HG02870 (cell line): Measurements from ENCODE around the gene ZNF605.
A peak's percentile ranks its signal among the peaks of the same experiment; 100 is the strongest.
"Not testable (repeated sequence)": the region's sequence is repeated elsewhere in the genome, so short reads cannot be mapped to it uniquely, and the experiment has no call there.

Experiments
- ATAC-seq: cut with Tn5 transposase; IDR thresholded peaks from one replicate; pipeline ENCODE4 v1.9.1; 2021; ENCODE audit warnings: mild to moderate bottlenecking, moderate library complexity; ENCODE audit not compliant: unreplicated experiment

ZNF605 gene

DNA sequence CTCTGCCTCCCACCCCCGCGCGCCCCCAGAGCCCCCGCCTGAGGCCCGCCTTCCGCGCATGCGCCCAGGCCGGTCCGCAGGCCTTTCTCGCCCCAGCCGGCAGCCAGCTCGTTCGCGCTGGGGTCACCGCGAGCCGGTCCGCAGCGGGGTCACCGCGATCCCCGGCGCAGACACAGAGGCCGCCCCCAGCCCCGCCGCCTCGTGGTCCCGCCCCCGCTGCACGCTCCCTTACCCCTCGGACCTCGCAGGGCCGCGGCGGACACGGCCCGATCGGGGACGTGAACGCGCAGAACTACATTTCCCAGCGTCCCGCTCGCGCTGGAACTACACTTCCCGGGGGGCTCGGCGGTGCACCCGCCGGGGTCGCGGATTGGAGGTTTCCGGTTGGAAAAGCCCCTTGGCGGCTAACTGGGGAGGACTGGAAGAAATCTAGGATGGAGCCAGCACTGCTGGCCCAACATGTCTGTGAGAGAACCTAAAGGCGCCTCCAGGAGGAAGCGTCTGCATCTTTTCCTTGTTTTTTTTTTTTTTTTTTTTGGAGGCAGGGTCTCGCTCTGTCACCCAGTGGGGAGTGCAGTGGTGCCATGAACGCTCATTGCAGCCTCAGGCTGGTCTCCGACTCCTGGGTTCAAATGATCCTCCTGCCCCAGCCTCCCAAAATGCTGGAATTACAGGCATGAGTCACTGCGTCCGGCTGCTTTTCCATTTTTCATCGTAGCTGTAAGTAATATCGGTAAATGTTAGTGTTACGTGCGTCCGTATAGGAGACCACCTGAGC lies at the start of gene ZNF605:
Gene ZNF605, minus strand, starts transcription at position 296 of the 778 bp plus-strand sequence. CDS start 10,671 bp downstream, outside the sequence.
- ATAC-seq, result peak; percentile 93

DNA sequence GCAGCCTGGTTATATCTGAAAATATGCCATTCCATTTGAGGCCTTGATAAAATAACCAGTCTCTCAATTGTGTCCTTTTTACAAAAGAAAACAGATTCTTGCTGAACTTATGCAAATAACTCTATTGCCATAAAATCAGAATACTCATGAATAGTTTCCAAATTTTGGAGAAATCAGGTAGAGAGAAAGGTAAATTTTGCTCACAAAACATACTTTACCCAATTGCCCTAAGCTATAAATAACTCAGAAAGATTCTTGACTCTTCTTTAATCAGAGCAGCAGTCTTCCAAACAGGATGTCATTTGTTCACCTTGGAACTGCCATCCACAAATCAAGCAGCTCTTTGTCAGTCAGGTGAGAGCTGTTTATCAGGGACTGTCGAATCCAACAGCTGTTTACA lies 42.6 kb upstream of the ZNF605 start:
- ATAC-seq, result no peak

GRCh38 chr12:132986885-132987225 lies 30.7 kb upstream of the ZNF605 start:
- ATAC-seq, result no peak

- ATAC-seq, result peak; percentile 91
Observed at GRCh38 chr12:132986001-132986884, 30.1 kb upstream of the ZNF605 start, which contains the start of gene ZNF26. Gene ZNF26 (plus strand): TSS chr12:132986367. CDS start chr12:132986841, 474 bp downstream.

DNA sequence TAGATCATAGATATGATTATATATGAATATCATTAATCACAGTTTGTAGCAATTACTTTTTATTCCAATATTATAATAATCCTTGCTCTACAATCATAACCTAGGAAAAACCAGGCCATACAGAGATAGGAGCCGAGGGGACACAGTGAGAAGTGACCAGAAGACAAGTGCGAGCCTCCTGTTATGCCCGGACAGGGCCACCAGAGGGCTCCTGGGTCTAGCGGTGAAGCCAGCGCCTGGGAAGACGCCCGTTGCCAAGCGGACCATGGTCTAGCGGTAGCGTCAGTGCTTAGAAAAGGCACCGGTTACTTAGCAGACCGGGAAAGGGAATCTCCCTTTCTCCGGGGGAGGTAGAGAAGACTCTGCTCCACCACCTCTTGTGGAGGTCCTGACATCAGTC lies 20.8 kb upstream of the ZNF605 start:
- ATAC-seq, result not testable (repeated sequence)

GRCh38 chr12:132972374-132972773 lies 16.3 kb upstream of the ZNF605 start:
- ATAC-seq, result no peak

- no peak for ATAC-seq
Observed at GRCh38 chr12:132967736-132968135, 11.6 kb upstream of the ZNF605 start.

DNA sequence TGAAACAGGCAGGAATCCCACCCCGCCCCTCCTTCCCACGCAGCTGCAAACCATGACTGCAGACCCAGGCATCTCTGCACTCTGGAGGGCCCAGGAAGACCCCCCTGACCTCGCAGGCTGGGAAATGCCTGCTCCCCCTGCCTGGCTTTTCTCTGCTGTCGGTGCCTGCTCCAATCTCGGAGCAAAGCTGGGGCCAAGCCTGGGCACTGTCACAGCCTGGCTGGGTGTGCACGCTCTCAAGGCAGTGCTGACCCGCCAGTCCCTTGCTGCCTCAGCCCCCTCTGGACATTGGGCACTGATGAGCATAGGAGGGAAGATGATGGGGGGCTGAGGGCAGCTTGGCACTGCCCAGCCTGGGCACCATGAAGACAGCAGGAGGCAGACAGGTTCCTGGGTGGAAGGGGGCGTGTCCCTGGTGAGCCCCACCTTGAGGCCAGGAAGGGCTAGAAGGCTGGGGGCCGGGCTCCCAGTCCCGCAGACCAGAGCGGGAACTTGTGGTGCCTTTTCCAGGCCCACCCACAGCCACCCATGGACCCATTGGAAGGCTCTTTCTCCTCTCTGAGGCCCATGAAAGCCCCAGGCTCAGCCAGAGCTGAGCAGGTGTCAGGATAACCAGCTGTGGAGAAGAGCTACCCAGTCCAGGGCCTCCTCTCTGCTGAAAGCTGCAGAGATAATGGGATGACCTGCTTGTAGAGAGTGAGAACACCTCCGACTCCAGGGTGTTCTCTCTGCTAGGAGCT lies 10.7 kb upstream of the ZNF605 start:
- ATAC-seq, result no peak

DNA sequence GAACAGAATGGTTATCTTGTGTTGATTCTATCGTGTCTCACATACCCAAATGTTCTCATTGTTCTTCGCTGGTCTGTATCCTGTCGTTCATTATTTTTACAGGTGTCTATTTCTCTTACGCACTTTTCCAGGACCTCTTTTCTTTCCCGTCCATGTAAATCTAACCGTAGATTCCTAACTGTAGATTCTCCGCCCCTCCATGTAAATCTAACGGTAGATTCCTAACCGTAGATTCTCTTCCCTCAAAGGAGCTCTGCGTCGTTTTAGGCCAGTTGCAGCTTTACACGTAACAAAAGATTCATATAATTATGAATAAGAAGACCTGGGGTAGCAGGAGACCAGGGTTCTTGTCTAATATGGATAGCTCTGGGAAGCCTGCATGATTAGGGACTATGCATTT lies 9.7 kb upstream of the ZNF605 start:
- no peak for ATAC-seq

- ATAC-seq, result not testable (repeated sequence)
Observed at GRCh38 chr12:132963947-132964346, 7.8 kb upstream of the ZNF605 start.

DNA sequence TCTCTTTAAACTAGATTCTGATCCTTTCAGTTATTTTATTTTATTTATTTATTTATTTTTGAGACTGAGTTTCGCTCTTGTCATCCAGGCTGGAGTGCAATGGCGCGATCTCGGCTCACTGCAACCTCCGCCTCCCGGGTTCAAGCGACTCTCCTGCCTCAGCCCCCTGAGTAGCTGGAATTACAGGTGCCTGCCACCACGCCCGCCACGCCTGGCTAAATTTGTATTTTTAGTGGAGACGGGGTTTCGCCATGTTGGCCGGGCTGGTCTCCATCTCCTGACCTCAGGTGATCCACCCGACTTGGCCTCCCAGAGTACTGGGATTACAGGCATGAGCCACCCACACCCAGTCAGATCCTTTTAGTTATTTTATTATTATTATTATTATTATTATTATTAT lies 5.7 kb upstream of the ZNF605 start:
- ATAC-seq, result not testable (repeated sequence)

GRCh38 chr12:132955094-132956010 lies 754 bp downstream of the ZNF605 start:
- ATAC-seq, result peak; percentile 12

DNA sequence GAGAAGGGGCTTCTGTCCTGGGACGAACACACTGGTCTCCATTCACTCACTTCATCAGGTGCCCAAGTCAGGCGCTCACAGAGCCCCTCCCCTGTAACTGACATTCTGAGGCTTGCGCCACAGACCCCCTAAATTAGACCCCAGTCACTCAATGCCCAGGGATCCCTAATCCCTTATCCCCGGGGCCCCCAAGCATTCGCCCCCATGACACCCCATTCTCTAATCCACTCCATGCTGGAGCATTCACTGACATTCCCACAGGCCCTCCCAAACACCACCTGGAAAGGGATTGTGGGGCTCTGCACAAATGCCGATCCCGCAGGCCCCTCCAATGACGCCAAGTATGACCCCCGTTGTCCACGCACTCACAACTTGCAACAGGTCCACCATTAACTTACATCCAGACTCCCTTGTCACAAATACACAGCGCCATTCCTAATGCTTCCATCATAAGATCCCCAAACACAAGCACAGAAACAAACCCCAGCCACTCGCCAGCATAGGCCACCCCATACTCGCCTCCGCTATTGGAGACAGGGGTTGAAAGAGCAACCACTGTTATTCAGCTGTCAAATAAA lies 1.5 kb downstream of the ZNF605 start:
- no peak for ATAC-seq

DNA sequence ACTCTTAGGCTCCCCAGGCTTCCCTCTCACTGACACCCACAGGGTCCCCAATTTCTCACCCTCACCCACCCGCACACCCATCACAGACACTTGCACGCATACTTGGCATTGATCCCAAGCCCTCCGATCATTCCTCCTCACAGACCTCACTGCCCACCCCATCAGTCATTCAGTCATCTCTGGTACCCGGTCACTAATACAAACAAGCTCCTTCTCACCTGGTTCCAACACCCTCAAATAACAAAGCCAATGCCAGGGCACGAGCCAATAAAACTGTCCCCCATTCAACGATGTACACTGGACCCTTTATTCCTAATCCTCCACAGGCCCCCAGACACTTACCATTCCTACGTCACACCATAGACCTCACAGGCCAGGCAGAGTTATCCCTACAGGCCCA lies 2.3 kb downstream of the ZNF605 start:
- ATAC-seq, result no peak

GRCh38 chr12:132953163-132953425 lies 3.0 kb downstream of the ZNF605 start:
- ATAC-seq, result no peak

GRCh38 chr12:132952371-132953162 lies 3.5 kb downstream of the ZNF605 start:
- ATAC-seq, result no peak

- no peak for ATAC-seq
Observed at GRCh38 chr12:132951649-132952048, 4.5 kb downstream of the ZNF605 start.

- no peak for ATAC-seq
Observed at GRCh38 chr12:132950844-132951535, 5.1 kb downstream of the ZNF605 start.
